Ishikawa (cell line): Measurements from ENCODE around the gene DGUOK.

ENCODE experiments used
- CEBPB ChIP-seq: IDR thresholded peaks from 2 replicates; pipeline ENCODE4 v1.6.1; 2012
- CREB1 ChIP-seq: IDR thresholded peaks from 2 replicates; pipeline ENCODE4 v1.6.1; 2012; ENCODE audit warnings: low read depth
- EGR1 ChIP-seq: IDR thresholded peaks from 2 replicates; pipeline ENCODE4 v1.6.1; 2012
- EP300 ChIP-seq: IDR thresholded peaks from 2 replicates; pipeline ENCODE4 v1.6.1; 2012; ENCODE audit warnings: borderline replicate concordance
- FOXM1 ChIP-seq: IDR thresholded peaks from 2 replicates; pipeline ENCODE4 v1.6.1; 2012; ENCODE audit warnings: low read depth, borderline replicate concordance
- NFIC ChIP-seq: IDR thresholded peaks from 2 replicates; pipeline ENCODE4 v1.6.1; 2012
- RAD21 ChIP-seq: IDR thresholded peaks from 2 replicates; pipeline ENCODE4 v1.6.1; 2012; ENCODE audit warnings: low read depth
- REST ChIP-seq: IDR thresholded peaks from 2 replicates; pipeline ENCODE4 v1.6.1; 2012; ENCODE audit warnings: low read depth, mild to moderate bottlenecking
- TAF1 ChIP-seq: IDR thresholded peaks from 2 replicates; pipeline ENCODE4 v1.6.1; 2012; ENCODE audit warnings: low read depth, mild to moderate bottlenecking
- TCF12 ChIP-seq: IDR thresholded peaks from 2 replicates; pipeline ENCODE4 v1.6.1; 2012; ENCODE audit warnings: low read depth
- TEAD4 ChIP-seq: IDR thresholded peaks from 2 replicates; pipeline ENCODE4 v1.6.1; 2012
- USF1 ChIP-seq: IDR thresholded peaks from 2 replicates; pipeline ENCODE4 v1.6.1; 2012
- YY1 ChIP-seq: IDR thresholded peaks from 2 replicates; pipeline ENCODE4 v1.6.1; 2012; ENCODE audit warnings: low read depth
- ZBTB7A ChIP-seq: IDR thresholded peaks from 2 replicates; pipeline ENCODE4 v1.6.1; 2012; ENCODE audit warnings: low read depth
- TF ChIP-seq, protein P1 (sequence below): IDR thresholded peaks from 2 replicates; pipeline ENCODE4 v1.6.1; 2012

DGUOK gene

DNA sequence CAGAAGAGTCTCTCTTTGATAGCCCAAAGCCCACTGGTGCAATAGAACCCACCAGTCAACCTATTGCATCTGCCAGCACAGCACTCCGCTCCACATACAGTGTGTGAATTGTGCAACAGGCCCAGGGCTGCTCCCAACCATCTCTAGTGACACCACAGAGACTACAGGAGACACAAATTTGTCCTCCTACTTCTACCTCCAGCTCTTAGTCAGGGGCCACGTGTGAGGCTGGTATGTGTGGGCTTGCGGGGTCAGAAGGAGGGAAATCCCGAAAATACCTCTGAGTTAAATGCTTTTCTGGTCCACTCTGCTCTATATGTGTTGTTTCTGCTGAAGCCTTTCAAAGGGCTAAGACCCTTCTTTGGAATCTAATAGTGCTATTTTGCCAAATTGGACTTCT, 18.0 kb downstream of the DGUOK start:
- no peak for TF ChIP-seq TEAD4
- TF ChIP-seq RAD21, result no peak
- TF ChIP-seq, protein P1, sequence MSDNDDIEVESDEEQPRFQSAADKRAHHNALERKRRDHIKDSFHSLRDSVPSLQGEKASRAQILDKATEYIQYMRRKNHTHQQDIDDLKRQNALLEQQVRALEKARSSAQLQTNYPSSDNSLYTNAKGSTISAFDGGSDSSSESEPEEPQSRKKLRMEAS, result no peak
- no peak for TF ChIP-seq EP300
- TF ChIP-seq USF1, result no peak
- TF ChIP-seq YY1, result no peak
- TF ChIP-seq NFIC, result no peak

- TF ChIP-seq TAF1 (no peak), CREB1 (no peak), REST (no peak), NFIC (no peak), RAD21 (no peak), EGR1 (no peak), TCF12 (no peak), FOXM1 (no peak), CEBPB (no peak), YY1 (no peak), ZBTB7A (no peak), TEAD4 (no peak), EP300 (no peak), USF1 (no peak)
- TF ChIP-seq, protein P1, result no peak
Measured at GRCh38 chr2:73946215-73946614, 19.5 kb downstream of the DGUOK start.

- TF ChIP-seq TEAD4, result no peak
- no peak for TF ChIP-seq EP300
- TF ChIP-seq, protein P1, result no peak
Measured at GRCh38 chr2:73946666-73947065, 20.0 kb downstream of the DGUOK start.

- TF ChIP-seq ZBTB7A (no peak), TCF12 (no peak), TAF1 (no peak), YY1 (no peak), CEBPB (no peak), FOXM1 (no peak), EP300 (no peak), EGR1 (no peak), REST (no peak), USF1 (no peak), CREB1 (no peak), NFIC (no peak), TEAD4 (no peak)
- TF ChIP-seq, protein P1, result no peak
Measured at GRCh38 chr2:73947412-73948018, 20.8 kb downstream of the DGUOK start.

GRCh38 chr2:73949802-73950201, 23.1 kb downstream of the DGUOK start:
- TF ChIP-seq RAD21 (no peak), CEBPB (no peak), ZBTB7A (no peak), FOXM1 (no peak), CREB1 (no peak), TAF1 (no peak), USF1 (no peak), EP300 (no peak), NFIC (no peak), REST (no peak), TCF12 (no peak), EGR1 (no peak)
- TF ChIP-seq, protein P1, result no peak
